ENCODE measurements around the gene OR1A1. TPM values are rescaled to one million over a fixed set of nuclear protein-coding genes. Genes with fewer than 3 reads are reported as not detected.
"Not testable (repeated sequence)": the region's sequence is repeated elsewhere in the genome, so short reads cannot be mapped to it uniquely, and the experiment has no call there.

Gene OR1A1
- polyA plus RNA-seq, 2 of the 4 experiments (the other 2 are of a cell fraction), result not detected

GRCh38 chr17:3221850-3222249 lies 14.4 kb downstream of the OR1A1 start:
- Histone ChIP-seq H3K4me2 (no peak overlapping the region), H3K4me1 (no peaks in the 10 kb centered on the region), H3K9me3 (no peaks in the 10 kb centered on the region), H3K4me3 (no peak overlapping the region), H3K27ac (no peak overlapping the region)
- DNase-seq (ENCODE audit: low read depth in 1 of 2, low spot score in 1 of 2), result no peak
- POLR2A ChIA-PET, result no interaction called here
- FAIRE-seq, result no peak
- no peak for TF ChIP-seq EP300 (IDR thresholded peaks at IDR 0.05)
- no peak for TF ChIP-seq CBX8 (IDR thresholded peaks at IDR 0.05)
- TF ChIP-seq RCOR1 (IDR thresholded peaks at IDR 0.05; ENCODE audit: low read depth, low read length), result no peak
- no peak for TF ChIP-seq FOSB (CRISPR knock-in tag; IDR thresholded peaks at IDR 0.05)
- TF ChIP-seq, protein P1, sequence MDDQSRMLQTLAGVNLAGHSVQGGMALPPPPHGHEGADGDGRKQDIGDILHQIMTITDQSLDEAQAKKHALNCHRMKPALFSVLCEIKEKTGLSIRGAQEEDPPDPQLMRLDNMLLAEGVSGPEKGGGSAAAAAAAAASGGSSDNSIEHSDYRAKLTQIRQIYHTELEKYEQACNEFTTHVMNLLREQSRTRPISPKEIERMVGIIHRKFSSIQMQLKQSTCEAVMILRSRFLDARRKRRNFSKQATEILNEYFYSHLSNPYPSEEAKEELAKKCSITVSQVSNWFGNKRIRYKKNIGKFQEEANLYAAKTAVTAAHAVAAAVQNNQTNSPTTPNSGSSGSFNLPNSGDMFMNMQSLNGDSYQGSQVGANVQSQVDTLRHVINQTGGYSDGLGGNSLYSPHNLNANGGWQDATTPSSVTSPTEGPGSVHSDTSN (IDR thresholded peaks at IDR 0.05), result no peak
- TF ChIP-seq USF2 (IDR thresholded peaks at IDR 0.05), result no peak
- TF ChIP-seq ELK1 (IDR thresholded peaks at IDR 0.05; ENCODE audit: low read depth, low read length), result no peak
- TF ChIP-seq NPAS2 (CRISPR knock-in tag; IDR thresholded peaks at IDR 0.05; ENCODE audit: borderline replicate concordance), result no peak
- TF ChIP-seq E2F6 (IDR thresholded peaks at IDR 0.05; ENCODE audit: borderline replicate concordance, low read depth), result no peak
- no peak for TF ChIP-seq HEYL (CRISPR knock-in tag; IDR thresholded peaks at IDR 0.05)
- TF ChIP-seq RARB (CRISPR knock-in tag; IDR thresholded peaks at IDR 0.05), result no peak
- CTCF ChIA-PET, result no interaction called here
- ATAC-seq, result no peak
- WGBS (ENCODE audit: missing lambda C conversion rate), result 7% methylated on average over 2 of the region's 2 CpGs

- Histone ChIP-seq H3K9me3 (no peaks in the 10 kb centered on the region), H3K27ac (no peak overlapping the region), H3K4me1 (no peaks in the 10 kb centered on the region), H3K4me3 (no peak overlapping the region), H3K4me2 (no peak overlapping the region)
- POLR2A ChIA-PET, result no interaction called here
- no peak for ATAC-seq
- TF ChIP-seq EHMT2 (IDR thresholded peaks at IDR 0.05; ENCODE audit: low read depth) (no peak), NFE2L2 (conservative IDR thresholded peaks at IDR 0.05; ENCODE audit: low read length) (no peak), ZFP36 (IDR thresholded peaks at IDR 0.05; ENCODE audit: borderline replicate concordance, partially characterized antibody) (no peak), RFX5 (IDR thresholded peaks at IDR 0.05) (no peak), CHD2 (IDR thresholded peaks at IDR 0.05; ENCODE audit: low read length, partially characterized antibody) (no peak)
- CTCF ChIA-PET, result no interaction called here
- no peak for DNase-seq (ENCODE audit: low read depth in 1 of 2, low spot score in 1 of 2)
- 0% methylated on average over 2 of the region's 2 CpGs for WGBS (ENCODE audit: missing lambda C conversion rate)
- FAIRE-seq, result peak; percentile 23
Measured at GRCh38 chr17:3222505-3222904, 15.0 kb downstream of the OR1A1 start.

DNA sequence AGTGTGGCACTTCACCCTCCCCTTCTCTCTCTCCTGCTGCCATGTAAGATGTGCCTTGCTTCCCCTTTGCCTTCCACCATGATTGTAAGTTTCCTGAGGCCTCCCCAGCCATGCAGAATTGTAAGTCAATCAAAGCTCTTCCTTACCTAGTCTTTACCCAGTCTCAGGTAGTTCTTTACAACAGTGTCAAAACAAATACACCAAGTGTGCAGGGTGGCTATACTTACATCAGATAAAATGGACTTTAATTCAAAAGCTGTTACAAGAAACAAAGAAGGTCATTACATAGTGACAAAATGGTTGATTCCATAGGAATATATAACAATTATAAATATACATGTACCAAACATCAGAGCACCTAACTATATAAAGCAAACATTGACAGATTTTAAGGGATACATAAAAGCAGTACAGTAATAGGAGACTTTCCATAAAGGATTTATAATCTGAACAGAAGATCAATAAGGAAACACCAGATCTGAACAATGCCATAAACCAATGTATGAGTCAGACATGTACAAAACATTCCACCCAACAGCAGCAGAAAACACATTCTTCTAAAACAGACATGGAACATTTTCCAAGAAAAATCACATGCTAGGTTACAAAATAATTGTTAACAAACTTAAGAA lies 17.4 kb downstream of the OR1A1 start:
- H3K9me3 ChIP-seq; CTCF ChIA-PET; H3K4me1 ChIP-seq; H3K27ac ChIP-seq; DNase-seq (ENCODE audit: low read depth in 1 of 2, low spot score in 1 of 2); FAIRE-seq; POLR2A ChIA-PET; ATAC-seq; H3K4me3 ChIP-seq; H3K4me2 ChIP-seq: not testable (repeated sequence)

DNA sequence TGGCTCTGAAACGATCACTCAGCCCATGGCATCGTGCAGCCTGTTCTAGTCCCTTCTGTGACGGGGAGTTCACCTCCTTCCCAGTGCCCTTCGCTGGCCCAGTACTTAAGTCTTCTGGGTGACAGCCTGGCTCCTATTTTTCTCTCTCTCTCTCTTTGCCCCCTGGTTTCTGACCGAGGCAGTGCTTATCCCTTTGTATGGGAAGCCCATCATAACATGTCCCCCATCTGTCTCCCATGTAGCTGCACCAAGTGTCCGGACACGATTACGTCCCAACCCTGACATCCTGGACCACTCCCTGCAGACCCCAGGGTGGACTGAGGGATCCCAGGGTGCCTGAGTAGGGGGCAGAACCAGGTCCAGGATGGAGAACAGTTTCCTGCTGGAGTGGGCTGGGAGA lies 24.8 kb downstream of the OR1A1 start:
- DNase-seq (ENCODE audit: low read depth in 1 of 2, low spot score in 1 of 2); POLR2A ChIA-PET; H3K9me3 ChIP-seq; H3K4me1 ChIP-seq; H3K27ac ChIP-seq; FAIRE-seq; ATAC-seq; H3K4me2 ChIP-seq; CTCF ChIA-PET; H3K4me3 ChIP-seq: not testable (repeated sequence)
- WGBS (ENCODE audit: missing lambda C conversion rate), result 38% methylated on average over 5 of the region's 8 CpGs

GRCh38 chr17:3238685-3239084 lies 31.2 kb downstream of the OR1A1 start:
- H3K4me1 ChIP-seq; H3K9me3 ChIP-seq; DNase-seq (ENCODE audit: low read depth in 1 of 2, low spot score in 1 of 2); H3K27ac ChIP-seq; POLR2A ChIA-PET; ATAC-seq; CTCF ChIA-PET; H3K4me2 ChIP-seq; H3K4me3 ChIP-seq; FAIRE-seq: not testable (repeated sequence)
- 0% methylated on average over 2 of the region's 2 CpGs for WGBS (ENCODE audit: missing lambda C conversion rate)

DNA sequence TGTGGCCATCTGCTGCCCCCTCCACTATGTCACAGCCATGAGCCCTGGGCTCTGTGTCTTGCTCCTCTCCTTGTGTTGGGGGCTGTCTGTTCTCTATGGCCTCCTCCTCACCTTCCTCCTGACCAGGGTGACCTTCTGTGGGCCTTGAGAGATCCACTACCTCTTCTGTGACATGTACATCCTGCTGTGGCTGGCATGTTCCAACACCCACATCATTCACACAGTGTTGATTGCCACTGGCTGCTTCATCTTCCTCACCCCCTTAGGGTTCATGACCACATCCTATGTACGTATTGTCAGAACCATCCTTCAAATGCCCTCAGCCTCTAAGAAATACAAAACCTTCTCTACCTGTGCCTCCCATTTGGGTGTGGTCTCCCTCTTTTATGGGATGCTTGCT lies 33.6 kb downstream of the OR1A1 start:
- DNase-seq (ENCODE audit: low read depth in 1 of 2, low spot score in 1 of 2); H3K9me3 ChIP-seq; ATAC-seq; FAIRE-seq; CTCF ChIA-PET; H3K4me2 ChIP-seq; H3K4me1 ChIP-seq; H3K4me3 ChIP-seq; H3K27ac ChIP-seq; POLR2A ChIA-PET: not testable (repeated sequence)
- WGBS (ENCODE audit: missing lambda C conversion rate), result no CpG with 5 or more reads among the region's 1 CpG

DNA sequence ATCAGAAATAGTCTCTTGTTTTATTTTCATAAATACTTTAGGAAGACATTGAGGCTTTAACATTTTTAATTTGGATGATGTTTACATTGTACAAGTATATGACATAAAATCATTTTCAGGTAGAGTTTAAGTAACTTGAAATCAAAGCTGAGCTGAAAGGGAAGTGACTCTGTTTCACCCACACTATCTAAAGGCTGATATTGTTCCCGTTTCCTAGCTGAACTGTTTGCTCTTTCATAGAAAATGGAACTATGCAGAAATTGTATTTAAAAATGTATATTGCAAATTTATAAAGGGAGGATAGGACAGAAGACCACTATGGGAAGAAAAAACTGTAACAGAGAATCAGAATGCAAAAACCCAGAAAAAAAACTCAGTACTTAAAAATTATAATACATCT lies 37.4 kb downstream of the OR1A1 start:
- H3K4me1 ChIP-seq; CTCF ChIA-PET; DNase-seq (ENCODE audit: low read depth in 1 of 2, low spot score in 1 of 2); H3K9me3 ChIP-seq; H3K4me3 ChIP-seq; H3K27ac ChIP-seq; POLR2A ChIA-PET; ATAC-seq; H3K4me2 ChIP-seq: not testable (repeated sequence)
- peak; percentile 13 for FAIRE-seq
- WGBS (ENCODE audit: missing lambda C conversion rate), result 3% methylated on average over 1 of the region's 1 CpG
